ENCODE measurements around the gene FAM184B. TPM values are rescaled to one million over a fixed set of nuclear protein-coding genes. Genes with fewer than 3 reads are reported as not detected.

Gene FAM184B
- total RNA-seq, 1 experiment from 2014 or later: 0.09 TPM

GRCh38 chr4:17701882-17702281 is 79.5 kb downstream of the FAM184B start:
- no peak overlapping the region for H3K14ac ChIP-seq (ENCODE audit: insufficient read depth, low read length)
- H4K91ac ChIP-seq (ENCODE audit: insufficient read length, low read depth, low read length): no peak overlapping the region
- H4K5ac ChIP-seq (ENCODE audit: insufficient read length, low read depth, low read length): no peak overlapping the region
- no peak overlapping the region for H3K27ac Mint-ChIP-seq
- no peak overlapping the region for H3K27ac ChIP-seq (ENCODE audit: insufficient read length, low read depth, low read length)
- no peak overlapping the region for H2BK12ac ChIP-seq (ENCODE audit: insufficient read length, low read depth, low read length)
- H3K23ac ChIP-seq (ENCODE audit: insufficient read length, low read depth, low read length): no peak overlapping the region
- H3K4me3 Mint-ChIP-seq: no peak overlapping the region
- H3K4ac ChIP-seq (ENCODE audit: low read depth, low read length): no peak overlapping the region
- no peak overlapping the region for H2AK5ac ChIP-seq (ENCODE audit: insufficient read length, low read length)
- no peak overlapping the region for H3K4me2 ChIP-seq (ENCODE audit: insufficient read depth, insufficient read length, low read length)
- H3T11ph ChIP-seq (ENCODE audit: low read length): no peak overlapping the region
- H2BK5ac ChIP-seq (ENCODE audit: insufficient read length, low read length): no peak overlapping the region
- no peak overlapping the region for H3K56ac ChIP-seq (ENCODE audit: insufficient read length, low read depth, low read length)
- no peak overlapping the region for H2BK20ac ChIP-seq (ENCODE audit: low read depth, low read length, poor library complexity, severe bottlenecking)
- H3K4me1 Mint-ChIP-seq: no peaks in the 10 kb centered on the region
- H3K27me3 ChIP-seq (ENCODE audit: insufficient read depth, low read length): no peaks in the 10 kb centered on the region
- H2BK15ac ChIP-seq (ENCODE audit: low read depth, low read length): no peak overlapping the region
- no peaks in the 10 kb centered on the region; the same call in 1 of the 2 replicates for H3K27me3 Mint-ChIP-seq (ENCODE audit: low read depth)
- H2BK120ac ChIP-seq (ENCODE audit: low read depth, low read length, poor library complexity, severe bottlenecking): no peak overlapping the region
- no peak overlapping the region for H4K8ac ChIP-seq (replicated peaks; ENCODE audit: insufficient read length, low read depth, low read length)
- no peaks in the 10 kb centered on the region for H3K9me3 ChIP-seq (ENCODE audit: control insufficient read depth, low read depth, low read length)
- H3K9me3 Mint-ChIP-seq: peaks cover 0 to 7% of the 10 kb centered on the region in 2 experiments; a peak in 2 of 5 replicates
- no CpG with 5 or more reads among the region's 4 CpGs for WGBS (ENCODE audit: extremely low coverage, insufficient read length, low lambda C conversion rate)
- no peak overlapping the region for H3K9ac ChIP-seq (ENCODE audit: extremely low read depth, insufficient read length, low read length)
- no peaks in the 10 kb centered on the region; a peak in 1 of 7 replicates for H3K36me3 Mint-ChIP-seq (ENCODE audit: insufficient read depth in 1 of 3, low read depth in 3 of 3)
- no peaks in the 10 kb centered on the region for H3K4me1 ChIP-seq (ENCODE audit: insufficient read depth, low read length)
- no peaks in the 10 kb centered on the region for H4K20me1 ChIP-seq (ENCODE audit: control insufficient read depth, insufficient read depth, insufficient read length)
- no peak overlapping the region for H2AFZ ChIP-seq (ENCODE audit: low read length)
- DNase-seq: no peak
- TF ChIP-seq, protein P1, sequence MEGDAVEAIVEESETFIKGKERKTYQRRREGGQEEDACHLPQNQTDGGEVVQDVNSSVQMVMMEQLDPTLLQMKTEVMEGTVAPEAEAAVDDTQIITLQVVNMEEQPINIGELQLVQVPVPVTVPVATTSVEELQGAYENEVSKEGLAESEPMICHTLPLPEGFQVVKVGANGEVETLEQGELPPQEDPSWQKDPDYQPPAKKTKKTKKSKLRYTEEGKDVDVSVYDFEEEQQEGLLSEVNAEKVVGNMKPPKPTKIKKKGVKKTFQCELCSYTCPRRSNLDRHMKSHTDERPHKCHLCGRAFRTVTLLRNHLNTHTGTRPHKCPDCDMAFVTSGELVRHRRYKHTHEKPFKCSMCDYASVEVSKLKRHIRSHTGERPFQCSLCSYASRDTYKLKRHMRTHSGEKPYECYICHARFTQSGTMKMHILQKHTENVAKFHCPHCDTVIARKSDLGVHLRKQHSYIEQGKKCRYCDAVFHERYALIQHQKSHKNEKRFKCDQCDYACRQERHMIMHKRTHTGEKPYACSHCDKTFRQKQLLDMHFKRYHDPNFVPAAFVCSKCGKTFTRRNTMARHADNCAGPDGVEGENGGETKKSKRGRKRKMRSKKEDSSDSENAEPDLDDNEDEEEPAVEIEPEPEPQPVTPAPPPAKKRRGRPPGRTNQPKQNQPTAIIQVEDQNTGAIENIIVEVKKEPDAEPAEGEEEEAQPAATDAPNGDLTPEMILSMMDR (conservative IDR thresholded peaks at IDR 0.05): no peak
- no peaks in the 10 kb centered on the region for H3K23me2 ChIP-seq (ENCODE audit: insufficient read length, low read depth, low read length, poor library complexity, severe bottlenecking)
- H3K18ac ChIP-seq (ENCODE audit: insufficient read length, low read depth, low read length): no peak overlapping the region
- no peaks in the 10 kb centered on the region for H3K79me2 ChIP-seq (ENCODE audit: insufficient read depth, low read length)
- H3K79me1 ChIP-seq (ENCODE audit: insufficient read depth, low read depth, low read length, poor library complexity, severe bottlenecking): no peaks in the 10 kb centered on the region
